ENCODE results near the gene MKLN1.
"Not testable (repeated sequence)": the region's sequence is repeated elsewhere in the genome, so short reads cannot be mapped to it uniquely, and the experiment has no call there.

The MKLN1 gene

DNA sequence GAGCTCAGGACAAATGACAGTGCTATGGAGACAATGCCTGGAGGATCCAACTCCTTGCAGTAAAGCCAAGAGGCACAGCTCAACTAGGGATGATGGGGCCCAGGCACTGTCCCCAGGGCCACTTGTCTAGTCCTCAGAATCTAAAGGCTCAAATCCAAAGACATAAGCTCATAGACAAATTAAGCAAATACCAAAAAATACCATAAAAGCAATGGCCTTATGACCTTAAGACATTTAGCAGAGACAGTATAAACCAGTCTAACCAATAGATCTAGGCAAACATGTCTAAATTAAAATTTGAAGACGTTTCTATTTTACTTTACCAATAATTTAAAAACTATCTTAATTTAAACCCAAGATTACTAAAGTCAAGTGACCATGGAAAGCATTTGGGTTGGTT, 14.8 kb upstream of the MKLN1 start:
- no peak for DNase-seq (ENCODE audit: low spot score)

GRCh38 chr7:131320603-131321002, 7.1 kb upstream of the MKLN1 start:
- DNase-seq (ENCODE audit: low spot score): no peak

- DNase-seq (ENCODE audit: low spot score): no peak
These were observed 6.0 kb upstream of the MKLN1 start for GRCh38 chr7:131321656-131322055.

DNA sequence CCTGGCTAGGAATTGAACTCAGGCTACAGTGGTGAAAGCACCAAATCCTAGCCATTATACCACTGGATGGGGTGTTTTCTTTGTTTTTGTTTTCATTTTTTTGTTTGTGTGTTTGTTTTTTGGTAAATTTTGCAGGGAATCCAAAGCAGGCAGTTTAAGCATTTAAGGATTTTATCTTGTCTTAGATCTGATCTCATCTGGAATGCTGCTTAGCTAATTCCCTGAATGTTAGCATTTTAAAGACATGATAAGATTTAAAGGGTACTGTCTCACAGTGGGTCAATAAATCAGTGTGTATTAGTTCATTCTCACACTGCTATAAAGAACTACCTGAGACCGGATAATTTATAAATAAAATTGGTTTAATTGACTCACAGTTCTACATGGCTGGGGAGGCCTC, 5.6 kb upstream of the MKLN1 start:
- no peak for DNase-seq (ENCODE audit: low spot score)

DNA sequence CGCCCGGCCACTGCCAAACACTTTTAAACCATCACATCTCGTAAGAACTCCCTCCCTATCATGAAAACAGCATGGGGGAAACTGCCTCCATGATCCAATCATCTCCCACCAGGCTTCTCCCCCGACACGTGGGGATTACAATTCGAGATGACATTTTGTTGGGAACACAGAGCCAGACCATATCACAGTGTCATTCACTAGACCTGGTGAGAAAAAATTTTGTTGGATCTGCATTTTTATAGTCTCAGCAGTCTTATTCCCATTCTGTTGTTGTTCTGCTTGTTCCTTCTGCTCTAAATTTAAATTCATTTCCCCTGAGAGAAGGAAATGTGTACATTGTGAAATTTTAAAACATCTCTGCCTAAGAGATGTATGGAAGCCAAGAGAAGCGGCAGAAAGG, 4.8 kb upstream of the MKLN1 start:
- no peak for DNase-seq (ENCODE audit: low spot score)

DNA sequence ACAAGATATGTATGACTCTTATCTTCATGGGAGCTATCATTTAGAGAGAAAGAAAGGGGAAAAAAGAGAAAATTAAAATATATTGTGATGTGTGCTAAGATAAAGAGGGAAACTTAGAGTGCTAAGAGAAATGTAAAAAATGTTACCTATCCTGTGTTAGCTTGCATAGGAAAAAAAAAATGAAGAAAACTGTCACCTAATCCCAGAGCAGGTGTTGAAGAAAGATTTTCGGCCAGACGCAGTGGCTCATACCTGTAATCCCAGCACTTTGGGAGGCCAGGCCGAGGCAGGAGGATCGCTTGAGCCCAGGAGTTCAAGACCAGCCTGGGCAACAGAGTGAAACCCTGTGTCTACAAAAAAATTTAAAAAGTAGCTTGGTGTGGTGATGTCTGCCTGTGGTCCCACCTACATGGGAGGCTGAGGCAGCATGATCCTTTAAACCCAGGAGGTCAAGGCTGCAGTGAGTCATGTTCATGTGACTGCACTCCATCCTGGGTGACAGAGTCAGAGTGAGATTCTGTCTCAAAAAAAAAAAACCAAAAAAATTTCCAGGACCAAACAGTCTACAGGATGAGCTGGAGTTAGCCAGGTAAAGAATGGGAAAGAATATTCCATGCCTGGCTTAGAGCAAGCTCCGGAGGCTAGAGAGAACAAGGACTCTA, 2.4 kb upstream of the MKLN1 start:
- no peak for DNase-seq (ENCODE audit: low spot score)

GRCh38 chr7:131326576-131326975, 1.1 kb upstream of the MKLN1 start:
- no peak for DNase-seq (ENCODE audit: low spot score)

GRCh38 chr7:131327049-131327625, 539 bp upstream of the MKLN1 start:
- peak; percentile 75 for DNase-seq (ENCODE audit: low spot score)

GRCh38 chr7:131328377-131329175, 900 bp downstream of the MKLN1 start:
- peak; percentile 30 for DNase-seq (ENCODE audit: low spot score)

GRCh38 chr7:131329176-131329570, 1.5 kb downstream of the MKLN1 start:
- no peak for DNase-seq (ENCODE audit: low spot score)

- no peak for DNase-seq (ENCODE audit: low spot score)
These were observed 2.6 kb downstream of the MKLN1 start for GRCh38 chr7:131330299-131330698.

- DNase-seq (ENCODE audit: low spot score): no peak
These were observed 4.1 kb downstream of the MKLN1 start for GRCh38 chr7:131331806-131332205.

- not testable (repeated sequence) for DNase-seq (ENCODE audit: low spot score)
These were observed 5.1 kb downstream of the MKLN1 start for GRCh38 chr7:131332729-131333128.

- no peak for DNase-seq (ENCODE audit: low spot score)
These were observed 8.1 kb downstream of the MKLN1 start for GRCh38 chr7:131335639-131336381.

DNA sequence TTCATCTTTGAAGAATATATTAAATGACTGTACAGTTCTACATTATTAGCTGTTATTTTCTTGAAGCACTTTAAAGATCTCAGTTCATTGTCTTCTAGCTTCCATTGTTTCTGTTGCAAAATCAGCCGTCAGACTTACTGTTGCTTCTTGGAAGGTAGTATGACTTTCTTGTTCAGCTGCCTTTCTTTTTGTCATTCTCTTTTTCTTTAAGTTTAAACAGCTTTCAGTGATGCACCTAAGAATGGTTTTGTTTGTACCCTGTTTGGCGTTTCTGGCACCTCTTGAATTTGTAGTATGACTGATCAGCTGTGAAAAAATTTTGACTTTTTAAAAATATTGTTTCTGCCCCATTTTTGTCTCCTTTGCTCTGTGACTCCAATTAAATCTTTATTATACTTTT, 9.3 kb downstream of the MKLN1 start:
- DNase-seq (ENCODE audit: low spot score): no peak

DNA sequence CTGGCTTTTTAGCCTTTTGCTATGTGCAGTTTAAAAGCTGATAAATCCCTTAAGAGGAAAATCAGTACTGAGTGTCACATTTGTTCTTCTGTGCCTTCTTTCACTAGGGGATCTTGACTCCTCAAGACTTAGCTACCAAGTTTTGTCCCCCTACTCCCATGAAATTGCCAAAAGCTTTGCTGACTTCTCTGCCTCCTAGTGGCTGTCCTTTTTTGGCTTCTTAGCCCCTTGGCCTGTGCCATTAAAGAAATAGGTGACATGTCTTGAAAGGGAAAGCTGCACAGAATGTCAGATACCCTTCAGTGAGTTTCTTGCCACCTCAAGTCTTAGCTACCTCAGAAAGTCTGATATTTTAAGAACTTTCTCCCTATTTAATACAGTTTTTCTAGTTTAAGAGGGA, 10.5 kb downstream of the MKLN1 start:
- no peak for DNase-seq (ENCODE audit: low spot score)

GRCh38 chr7:131338691-131339390, 11.2 kb downstream of the MKLN1 start:
- no peak for DNase-seq (ENCODE audit: low spot score)

DNA sequence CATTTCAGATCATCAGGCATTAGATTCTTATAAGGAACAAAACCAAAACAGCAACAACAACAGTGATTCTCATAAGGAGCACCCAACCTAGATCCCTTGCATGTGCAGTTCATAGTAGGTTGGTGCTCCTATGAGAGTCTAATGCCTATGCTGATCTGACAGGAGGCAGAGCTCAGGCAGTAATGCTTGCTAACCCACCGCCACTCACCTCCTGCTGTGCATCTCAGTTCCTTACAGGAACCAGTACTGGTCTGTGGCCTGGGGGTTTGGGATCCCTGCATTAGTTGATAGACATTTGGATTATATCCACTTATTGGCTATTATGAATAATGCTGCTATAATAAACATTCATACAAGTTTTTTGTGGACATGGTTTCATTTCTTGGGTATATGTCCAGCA, 14.0 kb downstream of the MKLN1 start:
- DNase-seq (ENCODE audit: low spot score): no peak

GRCh38 chr7:131342864-131343442, 15.3 kb downstream of the MKLN1 start:
- no peak for DNase-seq (ENCODE audit: low spot score)

GRCh38 chr7:131346885-131347592, 19.4 kb downstream of the MKLN1 start:
- DNase-seq (ENCODE audit: low spot score): no peak

GRCh38 chr7:131352032-131352431, 24.4 kb downstream of the MKLN1 start:
- DNase-seq (ENCODE audit: low spot score): no peak
